PC-9 (cell line): ENCODE measurements around the gene FGD5. TPM values are rescaled to one million over a fixed set of nuclear protein-coding genes. Genes with fewer than 3 reads are reported as not detected.

Experiments
- BruUV-seq: library from RNA; stranded (reverse); fragments of 400-500 nt; replicated peaks from 2 replicates; lab custom pipeline; 2021; lab: Mats Ljungman, UMichigan
- CTCF ChIA-PET: fragments of 300-600 bp; sonication (Branson Sonifier 250); formaldehyde crosslinking; loops from one replicate; lab custom pipeline; 2022; ENCODE audit warnings: antibody characterized with exemption; lab: Charles Lee
- POLR2A ChIA-PET: fragments of 300-600 bp; sonication (Branson Sonifier 250); formaldehyde crosslinking; loops from one replicate; lab custom pipeline; 2022; ENCODE audit warnings: antibody characterized with exemption; ENCODE audit not compliant: unreplicated experiment; lab: Charles Lee
- DNase-seq, 2 experiments: peaks; one replicate each; pipeline versions ENCODE4 v3.0.0 to v3.0.0-alpha.2; 2015 to 2022; ENCODE audit warnings: mixed read lengths in 1 of 2
- H2AFZ ChIP-seq: fragments of 200-600 bp; sonication (generic); 2 replicates; pipeline ENCODE4 v1.8.1; 2017; ENCODE audit warnings: antibody characterized with exemption
- H3F3A ChIP-seq: fragments of 200-600 bp; sonication (generic); 2 replicates; pipeline ENCODE4 v1.8.1; 2017; ENCODE audit warnings: antibody characterized with exemption, mild to moderate bottlenecking, low read depth; ENCODE audit not compliant: insufficient read depth
- H3K27ac ChIP-seq: fragments of 200-600 bp; sonication (generic); 2 replicates; pipeline ENCODE4 v1.6.1; 2016; ENCODE audit warnings: mixed run types
- H3K27me3 ChIP-seq: fragments of 200-600 bp; sonication (generic); 2 replicates; pipeline ENCODE4 v1.6.1; 2016; ENCODE audit warnings: low read depth, mixed run types; ENCODE audit not compliant: insufficient read depth
- H3K36me3 ChIP-seq: fragments of 200-600 bp; sonication (generic); 2 replicates; pipeline ENCODE4 v1.6.1; 2016; ENCODE audit warnings: low read depth, mixed run types
- H3K4me1 ChIP-seq: fragments of 200-600 bp; sonication (generic); replicated peaks from 2 replicates; pipeline ENCODE4 v1.6.1; 2016; ENCODE audit warnings: mixed run types; ENCODE audit not compliant: insufficient read depth
- H3K4me2 ChIP-seq: fragments of 200-600 bp; sonication (generic); 2 replicates; pipeline ENCODE4 v1.6.1; 2017; ENCODE audit warnings: mixed run types
- H3K4me3 ChIP-seq: fragments of 200-600 bp; sonication (generic); 2 replicates; pipeline ENCODE4 v1.6.1; 2016; ENCODE audit warnings: mixed run types
- H3K79me2 ChIP-seq: fragments of 200-600 bp; sonication (generic); 2 replicates; pipeline ENCODE4 v1.6.1; 2017; ENCODE audit warnings: low read depth, mixed run types
- H3K9me2 ChIP-seq: fragments of 200-600 bp; sonication (generic); 2 replicates; pipeline ENCODE4 v1.8.1; 2017; ENCODE audit warnings: mild to moderate bottlenecking; ENCODE audit not compliant: insufficient read depth
- H3K9me3 ChIP-seq: fragments of 200-600 bp; sonication (generic); 2 replicates; pipeline ENCODE4 v1.8.1; 2016; ENCODE audit warnings: low read depth; ENCODE audit not compliant: insufficient read depth
- H4K20me1 ChIP-seq: fragments of 200-600 bp; sonication (generic); 2 replicates; pipeline ENCODE4 v1.8.1; 2017; ENCODE audit not compliant: insufficient read depth
- CTCF ChIP-seq: fragments of 200-600 bp; sonication (generic); conservative IDR thresholded peaks from 2 replicates; pipeline ENCODE4 v1.6.1; 2017; ENCODE audit warnings: mixed run types, antibody characterized with exemption, mild to moderate bottlenecking, moderate library complexity
- EZH2 ChIP-seq: fragments of 200-600 bp; sonication (generic); IDR thresholded peaks from 2 replicates; pipeline ENCODE4 v1.8.0; 2017; ENCODE audit warnings: antibody characterized with exemption, low read depth
- intact Hi-C: fragments of 100-400 bp; cut with micrococcal nuclease; formaldehyde crosslinking; loops from one replicate; pipeline ENCODE4 v1.10.0; 2022; ENCODE audit not compliant: unreplicated experiment
- total RNA-seq: library from RNA; stranded (reverse); gene quantifications from 2 replicates; pipeline ENCODE4 v1.2.3, GENCODE V29; 2021

FGD5 gene
- total RNA-seq, 1 experiment from 2014 or later: not detected

DNA sequence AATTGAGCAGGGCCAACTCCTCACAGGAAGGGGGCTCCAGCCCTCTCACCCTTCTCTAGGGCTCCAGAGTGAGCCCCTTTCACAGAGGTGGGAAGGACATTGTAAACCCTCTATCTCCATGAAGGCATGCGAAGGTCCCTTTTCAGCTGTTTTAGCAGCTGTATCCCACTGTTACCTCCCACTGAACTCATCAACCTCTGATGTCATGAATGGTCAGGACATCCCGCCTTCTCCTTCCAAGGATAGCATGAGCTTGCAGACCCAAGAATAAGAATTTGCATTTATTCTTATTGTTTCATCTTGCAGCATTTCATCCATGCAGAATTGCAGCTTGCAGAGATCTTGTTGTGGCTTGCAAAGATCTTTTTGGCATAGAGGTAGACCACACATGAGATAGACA lies 24.3 kb upstream of the FGD5 start:
- no peaks in the 10 kb centered on the region for H3K9me3 ChIP-seq
- no peaks in the 10 kb centered on the region for H3K36me3 ChIP-seq
- no peak overlapping the region for H3K4me3 ChIP-seq
- H3K27me3 ChIP-seq: no peaks in the 10 kb centered on the region
- no peaks in the 10 kb centered on the region for H3F3A ChIP-seq
- H3K4me1 ChIP-seq: no peaks in the 10 kb centered on the region
- H3K4me2 ChIP-seq: no peak overlapping the region
- H3K9me2 ChIP-seq: no peaks in the 10 kb centered on the region
- no peaks in the 10 kb centered on the region for H3K79me2 ChIP-seq
- intact Hi-C loops: no loop called here
- TF ChIP-seq EZH2: no peak
- no peak for TF ChIP-seq CTCF
- H4K20me1 ChIP-seq: no peaks in the 10 kb centered on the region
- no TSS peak for BruUV-seq
- no peak overlapping the region for H2AFZ ChIP-seq
- DNase-seq: no peak
- CTCF ChIA-PET: no interaction called here
- POLR2A ChIA-PET: no interaction called here
- no peak overlapping the region for H3K27ac ChIP-seq

DNA sequence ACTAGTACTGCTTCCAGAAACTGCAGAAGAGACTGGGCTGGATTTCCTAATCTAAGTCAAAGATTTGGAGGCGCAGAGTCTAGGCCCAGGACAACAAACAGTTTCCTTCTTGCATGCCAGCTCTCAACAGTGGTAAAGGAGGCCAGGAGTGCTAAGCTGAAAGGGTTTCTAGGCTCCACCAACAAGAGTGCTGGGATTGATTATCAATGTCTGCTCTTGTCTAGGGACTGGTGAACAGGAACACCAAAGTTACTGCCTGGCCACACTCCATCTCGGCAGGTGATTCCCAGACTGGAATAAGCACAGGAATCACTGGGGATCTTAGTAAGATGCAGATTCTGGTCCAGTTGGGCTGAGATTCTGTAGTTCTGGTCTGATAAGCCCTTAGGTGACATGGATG lies 22.8 kb upstream of the FGD5 start:
- Histone ChIP-seq H3K79me2 (no peaks in the 10 kb centered on the region), H3K4me3 (no peak overlapping the region), H3K4me1 (no peaks in the 10 kb centered on the region), H3K27me3 (no peaks in the 10 kb centered on the region), H3K27ac (no peak overlapping the region), H3K4me2 (no peak overlapping the region), H2AFZ (no peak overlapping the region), H3K9me2 (no peaks in the 10 kb centered on the region), H3F3A (no peaks in the 10 kb centered on the region), H3K9me3 (no peaks in the 10 kb centered on the region), H3K36me3 (no peaks in the 10 kb centered on the region), H4K20me1 (no peaks in the 10 kb centered on the region)
- no peak for TF ChIP-seq EZH2
- TF ChIP-seq CTCF: no peak
- ChIA-PET CTCF (no interaction called here), POLR2A (no interaction called here)
- BruUV-seq: no TSS peak
- intact Hi-C loops: no loop called here
- DNase-seq: no peak

GRCh38 chr3:14796403-14797077 lies 22.2 kb upstream of the FGD5 start:
- CTCF ChIA-PET: no interaction called here
- H3K9me2 ChIP-seq: no peaks in the 10 kb centered on the region
- no peak overlapping the region for H3K4me2 ChIP-seq
- no peaks in the 10 kb centered on the region for H3F3A ChIP-seq
- intact Hi-C loops: no loop called here
- POLR2A ChIA-PET: no interaction called here
- H3K79me2 ChIP-seq: no peaks in the 10 kb centered on the region
- no peak for TF ChIP-seq CTCF
- TF ChIP-seq EZH2: no peak
- no peaks in the 10 kb centered on the region for H4K20me1 ChIP-seq
- H3K4me3 ChIP-seq: no peak overlapping the region
- no peak for DNase-seq
- BruUV-seq: no TSS peak
- no peak overlapping the region for H3K27ac ChIP-seq
- H3K4me1 ChIP-seq: no peaks in the 10 kb centered on the region
- H2AFZ ChIP-seq: no peak overlapping the region
- H3K9me3 ChIP-seq: no peaks in the 10 kb centered on the region
- H3K36me3 ChIP-seq: no peaks in the 10 kb centered on the region
- no peaks in the 10 kb centered on the region for H3K27me3 ChIP-seq
